HepG2 (cell line): Measurements from ENCODE around the gene C4B. TPM values are rescaled to one million over a fixed set of nuclear protein-coding genes. Genes with fewer than 3 reads are reported as not detected.

Experiments used
- DMAP1 ChIP-seq: IDR thresholded peaks from 2 replicates; pipeline ENCODE4 v1.6.1; 2016
- EHMT2 ChIP-seq: fragments of 200-600 bp; sonication (generic); IDR thresholded peaks from 2 replicates; pipeline ENCODE4 v1.7.0; 2017; ENCODE audit warnings: antibody characterized with exemption, low read depth, low read length, borderline replicate concordance
- ESRRA ChIP-seq: sonication (generic); formaldehyde crosslinking; IDR thresholded peaks from 2 replicates; pipeline ENCODE4 v1.5.1; 2020; ENCODE audit warnings: mild to moderate bottlenecking, low read depth, missing genetic modification reagents
- HDAC1 ChIP-seq: sonication (generic); formaldehyde crosslinking; IDR thresholded peaks from 2 replicates; pipeline ENCODE4 v1.5.1; 2020; ENCODE audit warnings: mild to moderate bottlenecking, missing genetic modification reagents
- HNRNPUL1 ChIP-seq: fragments of 200-400 bp; formaldehyde crosslinking; IDR thresholded peaks from 2 replicates; pipeline ENCODE4 v1.6.1; 2017; ENCODE audit warnings: low read depth, mild to moderate bottlenecking, low read length, moderate library complexity
- KDM1A ChIP-seq: IDR thresholded peaks from 2 replicates; pipeline ENCODE4 v1.6.1; 2016; ENCODE audit warnings: missing compliant biosample characterization
- MAFG ChIP-seq: sonication (generic); formaldehyde crosslinking; IDR thresholded peaks from 2 replicates; pipeline ENCODE4 v1.5.1; 2020; ENCODE audit warnings: mild to moderate bottlenecking, missing genetic modification reagents
- PHF8 ChIP-seq: sonication (generic); formaldehyde crosslinking; IDR thresholded peaks from 2 replicates; pipeline ENCODE4 v1.5.0; 2020; ENCODE audit warnings: missing genetic modification reagents
- SRF ChIP-seq: IDR thresholded peaks from 2 replicates; pipeline ENCODE4 v1.6.1; 2011; ENCODE audit warnings: mild to moderate bottlenecking, low read depth, low read length, moderate library complexity
- ZBTB21 ChIP-seq: sonication (generic); formaldehyde crosslinking; IDR thresholded peaks from 2 replicates; pipeline ENCODE4 v1.4.0; 2020; ENCODE audit warnings: missing genetic modification reagents
- ZBTB38 ChIP-seq: sonication (generic); formaldehyde crosslinking; IDR thresholded peaks from 2 replicates; pipeline ENCODE4 v1.5.1; 2020; ENCODE audit warnings: mild to moderate bottlenecking, missing genetic modification reagents
- ZKSCAN5 ChIP-seq: sonication (generic); formaldehyde crosslinking; IDR thresholded peaks from 2 replicates; pipeline ENCODE4 v1.5.1; 2020; ENCODE audit warnings: mild to moderate bottlenecking, missing genetic modification reagents
- ZMYM4 ChIP-seq: sonication (generic); formaldehyde crosslinking; IDR thresholded peaks from 2 replicates; pipeline ENCODE4 v1.8.1; 2023; ENCODE audit warnings: mild to moderate bottlenecking, missing genetic modification reagents
- ZNF121 ChIP-seq: sonication (generic); formaldehyde crosslinking; IDR thresholded peaks from 2 replicates; pipeline ENCODE4 v1.5.0; 2020; ENCODE audit warnings: mild to moderate bottlenecking, missing genetic modification reagents
- ZNF280B ChIP-seq: sonication (generic); formaldehyde crosslinking; IDR thresholded peaks from 2 replicates; pipeline ENCODE4 v1.5.0; 2020; ENCODE audit warnings: missing genetic modification reagents, mild to moderate bottlenecking, borderline replicate concordance
- ZNF317 ChIP-seq: sonication (generic); formaldehyde crosslinking; IDR thresholded peaks from 2 replicates; pipeline ENCODE4 v1.5.0; 2020; ENCODE audit warnings: mild to moderate bottlenecking, missing genetic modification reagents
- ZNF337 ChIP-seq: sonication (generic); formaldehyde crosslinking; IDR thresholded peaks from 2 replicates; pipeline ENCODE4 v1.5.1; 2020; ENCODE audit warnings: missing genetic modification reagents, low read depth, mild to moderate bottlenecking, borderline replicate concordance
- ZNF776 ChIP-seq: sonication (generic); formaldehyde crosslinking; IDR thresholded peaks from 2 replicates; pipeline ENCODE4 v1.4.0; 2020; ENCODE audit warnings: mild to moderate bottlenecking, missing genetic modification reagents
- polyA plus RNA-seq, 8 experiments: library from polyadenylated mRNA; depleted of rRNA in 3 of 8; stranded (reverse) in 7 of 8; unstranded in 1 of 8; fragments of >200 nt; fragmentation: Illumina TruSeq in 4 of 8; extraction: Trizol in 4 of 8; gene quantifications; 2 replicates each; pipeline versions ENCODE4 v1.2.1 to v1.2.3, GENCODE V29; 2011 to 2016; ENCODE audit warnings: low read depth in 4 of 8, missing spikeins in 1 of 8, mixed read lengths in 1 of 8; ENCODE audit not compliant: insufficient read depth in 1 of 8
- total RNA-seq, 5 experiments: library from RNA; depleted of rRNA; stranded (reverse); fragments of >200 nt; fragmentation: Illumina TruSeq; extraction: Trizol; gene quantifications; 2 replicates each; pipeline ENCODE4 v1.2.3, GENCODE V29; 2016; ENCODE audit warnings: low read depth in 1 of 5
- TF ChIP-seq, protein P1 (sequence below): sonication (generic); formaldehyde crosslinking; IDR thresholded peaks from 2 replicates; pipeline ENCODE4 v1.5.1; 2020; ENCODE audit warnings: missing genetic modification reagents, mild to moderate bottlenecking, borderline replicate concordance
- TF ChIP-seq, protein P2 (sequence below): sonication (generic); formaldehyde crosslinking; IDR thresholded peaks from 2 replicates; pipeline ENCODE4 v1.8.1; 2023; ENCODE audit warnings: mild to moderate bottlenecking, moderate library complexity, missing genetic modification reagents
- TF ChIP-seq, protein P3 (sequence below): sonication (generic); formaldehyde crosslinking; IDR thresholded peaks from 2 replicates; pipeline ENCODE4 v1.4.0; 2020; ENCODE audit warnings: missing genetic modification reagents
- TF ChIP-seq, protein P4 (sequence below): sonication (generic); formaldehyde crosslinking; IDR thresholded peaks from 2 replicates; pipeline ENCODE4 v1.8.0; 2022; ENCODE audit warnings: mild to moderate bottlenecking, missing genetic modification reagents; ENCODE audit not compliant: insufficient replicate concordance

The C4B gene
- total and polyA plus RNA-seq, 2 of the 13 experiments (the other 11 are each of a cell fraction or from before 2014, with no cell fraction given): 167 to 538 TPM

GRCh38 chr6:31971993-31972708 lies 42.4 kb upstream of the C4B start, which contains the start of gene DXO (continued):
- no peak for TF ChIP-seq ZNF121 (CRISPR knock-in tag)
- TF ChIP-seq, protein P1, sequence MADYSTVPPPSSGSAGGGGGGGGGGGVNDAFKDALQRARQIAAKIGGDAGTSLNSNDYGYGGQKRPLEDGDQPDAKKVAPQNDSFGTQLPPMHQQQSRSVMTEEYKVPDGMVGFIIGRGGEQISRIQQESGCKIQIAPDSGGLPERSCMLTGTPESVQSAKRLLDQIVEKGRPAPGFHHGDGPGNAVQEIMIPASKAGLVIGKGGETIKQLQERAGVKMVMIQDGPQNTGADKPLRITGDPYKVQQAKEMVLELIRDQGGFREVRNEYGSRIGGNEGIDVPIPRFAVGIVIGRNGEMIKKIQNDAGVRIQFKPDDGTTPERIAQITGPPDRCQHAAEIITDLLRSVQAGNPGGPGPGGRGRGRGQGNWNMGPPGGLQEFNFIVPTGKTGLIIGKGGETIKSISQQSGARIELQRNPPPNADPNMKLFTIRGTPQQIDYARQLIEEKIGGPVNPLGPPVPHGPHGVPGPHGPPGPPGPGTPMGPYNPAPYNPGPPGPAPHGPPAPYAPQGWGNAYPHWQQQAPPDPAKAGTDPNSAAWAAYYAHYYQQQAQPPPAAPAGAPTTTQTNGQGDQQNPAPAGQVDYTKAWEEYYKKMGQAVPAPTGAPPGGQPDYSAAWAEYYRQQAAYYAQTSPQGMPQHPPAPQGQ: 0 out of 2 replicates have a peak, but pooled peaks have one; percentile 26
- TF ChIP-seq PHF8 (CRISPR knock-in tag): peak; percentile 94
- peak; percentile 97 for TF ChIP-seq DMAP1 (CRISPR knock-in tag)
- peak; percentile 72 for TF ChIP-seq ESRRA (CRISPR knock-in tag)
- TF ChIP-seq EHMT2: no peak
- peak; percentile 74 for TF ChIP-seq ZNF317 (CRISPR knock-in tag)
- peak; percentile 84 for TF ChIP-seq ZNF776
- TF ChIP-seq ZBTB38: peak; percentile 51; the same call in 1 of the 2 replicates
- TF ChIP-seq KDM1A: peak; percentile 87; the same call in 1 of the 2 replicates
- TF ChIP-seq ZMYM4 (CRISPR knock-in tag): peak; percentile 57; the same call in 1 of the 2 replicates
- peak; percentile 63; the same call in 1 of the 2 replicates for TF ChIP-seq ZKSCAN5 (CRISPR knock-in tag)
- 0 out of 2 replicates have a peak, but pooled peaks have one; percentile 24 for TF ChIP-seq ZNF280B (CRISPR knock-in tag)
- peak; percentile 99 for TF ChIP-seq HDAC1 (CRISPR knock-in tag)
- TF ChIP-seq, protein P2, sequence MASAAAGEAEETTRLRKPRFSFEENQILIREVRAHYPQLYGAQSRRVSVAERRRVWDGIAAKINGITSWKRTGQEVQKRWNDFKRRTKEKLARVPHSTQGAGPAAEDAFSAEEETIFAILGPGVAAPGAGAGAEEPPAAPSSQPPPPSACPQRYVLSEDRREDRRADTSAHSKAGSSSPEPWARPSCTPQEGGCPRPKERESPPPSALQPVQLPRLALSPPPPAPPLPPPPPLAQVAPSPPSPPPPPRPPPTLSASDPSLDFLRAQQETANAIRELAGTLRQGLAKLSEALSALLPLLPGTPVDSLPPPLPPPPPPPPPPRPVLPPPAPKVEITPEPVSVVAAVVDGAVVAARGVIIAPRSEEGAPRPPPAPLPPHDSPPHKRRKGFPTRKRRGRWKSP (CRISPR knock-in tag): peak; percentile 91
- TF ChIP-seq MAFG (CRISPR knock-in tag): no peak
- 0 out of 2 replicates have a peak, but pooled peaks have one; percentile 3 for TF ChIP-seq ZNF337 (CRISPR knock-in tag)
- peak; percentile 99 for TF ChIP-seq ZBTB21 (CRISPR knock-in tag)
- TF ChIP-seq HNRNPUL1: no peak
- TF ChIP-seq SRF: peak; percentile 61; the same call in 1 of the 2 replicates
- TF ChIP-seq, protein P3, sequence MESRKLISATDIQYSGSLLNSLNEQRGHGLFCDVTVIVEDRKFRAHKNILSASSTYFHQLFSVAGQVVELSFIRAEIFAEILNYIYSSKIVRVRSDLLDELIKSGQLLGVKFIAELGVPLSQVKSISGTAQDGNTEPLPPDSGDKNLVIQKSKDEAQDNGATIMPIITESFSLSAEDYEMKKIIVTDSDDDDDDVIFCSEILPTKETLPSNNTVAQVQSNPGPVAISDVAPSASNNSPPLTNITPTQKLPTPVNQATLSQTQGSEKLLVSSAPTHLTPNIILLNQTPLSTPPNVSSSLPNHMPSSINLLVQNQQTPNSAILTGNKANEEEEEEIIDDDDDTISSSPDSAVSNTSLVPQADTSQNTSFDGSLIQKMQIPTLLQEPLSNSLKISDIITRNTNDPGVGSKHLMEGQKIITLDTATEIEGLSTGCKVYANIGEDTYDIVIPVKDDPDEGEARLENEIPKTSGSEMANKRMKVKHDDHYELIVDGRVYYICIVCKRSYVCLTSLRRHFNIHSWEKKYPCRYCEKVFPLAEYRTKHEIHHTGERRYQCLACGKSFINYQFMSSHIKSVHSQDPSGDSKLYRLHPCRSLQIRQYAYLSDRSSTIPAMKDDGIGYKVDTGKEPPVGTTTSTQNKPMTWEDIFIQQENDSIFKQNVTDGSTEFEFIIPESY (CRISPR knock-in tag): peak; percentile 8; the same call in 1 of the 2 replicates
- TF ChIP-seq, protein P4, sequence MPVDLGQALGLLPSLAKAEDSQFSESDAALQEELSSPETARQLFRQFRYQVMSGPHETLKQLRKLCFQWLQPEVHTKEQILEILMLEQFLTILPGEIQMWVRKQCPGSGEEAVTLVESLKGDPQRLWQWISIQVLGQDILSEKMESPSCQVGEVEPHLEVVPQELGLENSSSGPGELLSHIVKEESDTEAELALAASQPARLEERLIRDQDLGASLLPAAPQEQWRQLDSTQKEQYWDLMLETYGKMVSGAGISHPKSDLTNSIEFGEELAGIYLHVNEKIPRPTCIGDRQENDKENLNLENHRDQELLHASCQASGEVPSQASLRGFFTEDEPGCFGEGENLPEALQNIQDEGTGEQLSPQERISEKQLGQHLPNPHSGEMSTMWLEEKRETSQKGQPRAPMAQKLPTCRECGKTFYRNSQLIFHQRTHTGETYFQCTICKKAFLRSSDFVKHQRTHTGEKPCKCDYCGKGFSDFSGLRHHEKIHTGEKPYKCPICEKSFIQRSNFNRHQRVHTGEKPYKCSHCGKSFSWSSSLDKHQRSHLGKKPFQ (CRISPR knock-in tag): peak; percentile 42
